Measurements from ENCODE around the gene GPR132.

Gene GPR132

GRCh38 chr14:105069871-105070759, 4.9 kb upstream of the GPR132 start:
- no peak for TF ChIP-seq USF1 (IDR thresholded peaks at IDR 0.05)
- no peak for TF ChIP-seq ZBTB7A (IDR thresholded peaks at IDR 0.05; ENCODE audit: low read depth)
- no peak for TF ChIP-seq REST (IDR thresholded peaks at IDR 0.05; ENCODE audit: low read depth)
- no peak for TF ChIP-seq RAD21 (IDR thresholded peaks at IDR 0.05; ENCODE audit: low read depth)
- TF ChIP-seq CREB1 (IDR thresholded peaks at IDR 0.05; ENCODE audit: low read depth) = no peak
- TF ChIP-seq CEBPB (IDR thresholded peaks at IDR 0.05) = no peak
- no peak for TF ChIP-seq EP300 (IDR thresholded peaks at IDR 0.05; ENCODE audit: borderline replicate concordance)
- TF ChIP-seq NFIC (IDR thresholded peaks at IDR 0.05) = no peak
- TF ChIP-seq MAX (IDR thresholded peaks at IDR 0.05) = no peak
- TF ChIP-seq YY1 (IDR thresholded peaks at IDR 0.05; ENCODE audit: low read depth) = no peak
- no peak for TF ChIP-seq FOXM1 (IDR thresholded peaks at IDR 0.05; ENCODE audit: borderline replicate concordance, low read depth)
- TF ChIP-seq TAF1 (IDR thresholded peaks at IDR 0.05; ENCODE audit: low read depth) = no peak
- no peak for TF ChIP-seq TCF12 (IDR thresholded peaks at IDR 0.05; ENCODE audit: low read depth)

GRCh38 chr14:105069522-105069870, 4.3 kb upstream of the GPR132 start:
- TF ChIP-seq RAD21 (IDR thresholded peaks at IDR 0.05; ENCODE audit: low read depth) = no peak
- TF ChIP-seq MAX (IDR thresholded peaks at IDR 0.05) = no peak
- no peak for TF ChIP-seq CREB1 (IDR thresholded peaks at IDR 0.05; ENCODE audit: low read depth)
- TF ChIP-seq YY1 (IDR thresholded peaks at IDR 0.05; ENCODE audit: low read depth) = no peak
- TF ChIP-seq TAF1 (IDR thresholded peaks at IDR 0.05; ENCODE audit: low read depth) = no peak
- no peak for TF ChIP-seq REST (IDR thresholded peaks at IDR 0.05; ENCODE audit: low read depth)
- TF ChIP-seq CEBPB (IDR thresholded peaks at IDR 0.05) = no peak
- TF ChIP-seq TCF12 (IDR thresholded peaks at IDR 0.05; ENCODE audit: low read depth) = no peak
- no peak for TF ChIP-seq EP300 (IDR thresholded peaks at IDR 0.05; ENCODE audit: borderline replicate concordance)
- no peak for TF ChIP-seq FOXM1 (IDR thresholded peaks at IDR 0.05; ENCODE audit: borderline replicate concordance, low read depth)
- TF ChIP-seq EGR1 (IDR thresholded peaks at IDR 0.05) = no peak
- no peak for TF ChIP-seq NFIC (IDR thresholded peaks at IDR 0.05)
- TF ChIP-seq ZBTB7A (IDR thresholded peaks at IDR 0.05; ENCODE audit: low read depth) = no peak
- TF ChIP-seq TEAD4 (IDR thresholded peaks at IDR 0.05) = no peak
- TF ChIP-seq USF1 (IDR thresholded peaks at IDR 0.05) = no peak

- TF ChIP-seq RAD21 (IDR thresholded peaks at IDR 0.05; ENCODE audit: low read depth) (no peak), TAF1 (IDR thresholded peaks at IDR 0.05; ENCODE audit: low read depth) (no peak), CEBPB (IDR thresholded peaks at IDR 0.05) (no peak), CREB1 (IDR thresholded peaks at IDR 0.05; ENCODE audit: low read depth) (no peak), ZBTB7A (IDR thresholded peaks at IDR 0.05; ENCODE audit: low read depth) (no peak), TEAD4 (IDR thresholded peaks at IDR 0.05) (no peak), MAX (IDR thresholded peaks at IDR 0.05) (no peak), NFIC (IDR thresholded peaks at IDR 0.05) (no peak)
Measured at GRCh38 chr14:105068818-105069217, 3.6 kb upstream of the GPR132 start.

GRCh38 chr14:105067969-105068301, 2.7 kb upstream of the GPR132 start:
- no peak for TF ChIP-seq NFIC (IDR thresholded peaks at IDR 0.05)
- TF ChIP-seq MAX (IDR thresholded peaks at IDR 0.05) = no peak
- no peak for TF ChIP-seq USF1 (IDR thresholded peaks at IDR 0.05)
- TF ChIP-seq ZBTB7A (IDR thresholded peaks at IDR 0.05; ENCODE audit: low read depth) = no peak
- no peak for TF ChIP-seq FOXM1 (IDR thresholded peaks at IDR 0.05; ENCODE audit: borderline replicate concordance, low read depth)
- TF ChIP-seq RAD21 (IDR thresholded peaks at IDR 0.05; ENCODE audit: low read depth) = no peak
- no peak for TF ChIP-seq YY1 (IDR thresholded peaks at IDR 0.05; ENCODE audit: low read depth)
- TF ChIP-seq TCF12 (IDR thresholded peaks at IDR 0.05; ENCODE audit: low read depth) = no peak
- no peak for TF ChIP-seq EP300 (IDR thresholded peaks at IDR 0.05; ENCODE audit: borderline replicate concordance)
- no peak for TF ChIP-seq TEAD4 (IDR thresholded peaks at IDR 0.05)
- TF ChIP-seq REST (IDR thresholded peaks at IDR 0.05; ENCODE audit: low read depth) = no peak
- TF ChIP-seq TAF1 (IDR thresholded peaks at IDR 0.05; ENCODE audit: low read depth) = no peak
- no peak for TF ChIP-seq EGR1 (IDR thresholded peaks at IDR 0.05)
- TF ChIP-seq CEBPB (IDR thresholded peaks at IDR 0.05) = no peak
- TF ChIP-seq CREB1 (IDR thresholded peaks at IDR 0.05; ENCODE audit: low read depth) = no peak
